ENCODE data around the gene SLC9A8.

SLC9A8 gene

GRCh38 chr20:49854190-49854875 lies 41.7 kb downstream of the SLC9A8 start (continued):
- no peak for TF ChIP-seq ZNF565 (CRISPR knock-in tag; conservative IDR thresholded peaks at IDR 0.05; ENCODE audit: low read depth)
- no peak for TF ChIP-seq TSHZ2 (CRISPR knock-in tag; IDR thresholded peaks at IDR 0.05)

- TF ChIP-seq BACH2 (CRISPR knock-in tag; IDR thresholded peaks at IDR 0.05; ENCODE audit: borderline replicate concordance) (no peak), TOX (CRISPR knock-in tag; IDR thresholded peaks at IDR 0.05; ENCODE audit: borderline replicate concordance) (no peak), ZNF70 (CRISPR knock-in tag; IDR thresholded peaks at IDR 0.05) (no peak), ZC3H10 (CRISPR knock-in tag; IDR thresholded peaks at IDR 0.05) (no peak), ZFP3 (CRISPR knock-in tag; IDR thresholded peaks at IDR 0.05) (no peak), TCF4 (CRISPR knock-in tag; IDR thresholded peaks at IDR 0.05; ENCODE audit: borderline replicate concordance) (no peak), PPARA (CRISPR knock-in tag; IDR thresholded peaks at IDR 0.05; ENCODE audit: borderline replicate concordance) (no peak), RARB (CRISPR knock-in tag; IDR thresholded peaks at IDR 0.05) (no peak), ZNF8 (CRISPR knock-in tag; IDR thresholded peaks at IDR 0.05) (no peak), GLIS3 (CRISPR knock-in tag; IDR thresholded peaks at IDR 0.05) (no peak), TSHZ2 (CRISPR knock-in tag; IDR thresholded peaks at IDR 0.05) (no peak), POU6F1 (CRISPR knock-in tag; IDR thresholded peaks at IDR 0.05; ENCODE audit: borderline replicate concordance, low read depth) (no peak), PATZ1 (CRISPR knock-in tag; IDR thresholded peaks at IDR 0.05; ENCODE audit: borderline replicate concordance) (no peak), ZNF565 (CRISPR knock-in tag; conservative IDR thresholded peaks at IDR 0.05; ENCODE audit: low read depth) (no peak), CREB5 (CRISPR knock-in tag; IDR thresholded peaks at IDR 0.05; ENCODE audit: low read depth) (no peak), ISL1 (CRISPR knock-in tag; IDR thresholded peaks at IDR 0.05) (no peak), CSRNP3 (CRISPR knock-in tag; IDR thresholded peaks at IDR 0.05) (no peak)
- ATAC-seq = no peak
Observed at GRCh38 chr20:49856904-49857303, 44.3 kb downstream of the SLC9A8 start.

Measured in SK-N-SH treated with all-trans-retinoic acid at 6 μM for 48 hours (cell line).